ENCODE data around the gene PICALM.
"Not testable (repeated sequence)": the region's sequence is repeated elsewhere in the genome, so short reads cannot be mapped to it uniquely, and the experiment has no call there.

Gene PICALM

GRCh38 chr11:85935751-85936150 lies 133.1 kb downstream of the PICALM start:
- no peak for DNase-seq

DNA sequence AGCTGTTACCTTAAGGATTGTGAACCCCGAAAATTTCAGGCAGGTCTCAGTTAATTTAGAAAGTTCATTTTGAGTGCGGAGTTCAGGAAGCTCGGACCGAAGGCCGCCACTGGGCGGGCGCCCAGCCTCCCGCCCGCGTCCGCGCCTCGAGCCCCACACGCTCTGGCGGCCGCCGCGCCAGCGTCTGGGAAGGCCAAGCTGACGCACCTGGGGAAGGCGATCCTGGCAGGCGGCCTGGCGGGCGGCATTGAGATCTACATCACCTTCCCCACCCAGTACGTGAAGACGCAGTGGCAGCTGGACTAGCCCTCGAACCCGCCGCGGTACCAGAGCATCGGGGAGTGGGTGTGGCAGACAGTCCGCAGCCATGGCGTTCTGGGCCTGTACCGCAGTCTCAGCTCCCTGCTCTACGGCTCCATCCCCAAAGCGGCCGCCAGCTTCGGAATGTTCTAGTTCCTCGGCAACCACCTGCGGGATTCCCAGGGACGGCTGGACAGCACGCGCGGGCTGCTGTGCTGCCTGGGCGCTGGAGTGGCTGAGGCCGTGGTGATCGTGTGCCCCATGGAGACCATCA lies 134.2 kb downstream of the PICALM start:
- DNase-seq, result no peak

DNA sequence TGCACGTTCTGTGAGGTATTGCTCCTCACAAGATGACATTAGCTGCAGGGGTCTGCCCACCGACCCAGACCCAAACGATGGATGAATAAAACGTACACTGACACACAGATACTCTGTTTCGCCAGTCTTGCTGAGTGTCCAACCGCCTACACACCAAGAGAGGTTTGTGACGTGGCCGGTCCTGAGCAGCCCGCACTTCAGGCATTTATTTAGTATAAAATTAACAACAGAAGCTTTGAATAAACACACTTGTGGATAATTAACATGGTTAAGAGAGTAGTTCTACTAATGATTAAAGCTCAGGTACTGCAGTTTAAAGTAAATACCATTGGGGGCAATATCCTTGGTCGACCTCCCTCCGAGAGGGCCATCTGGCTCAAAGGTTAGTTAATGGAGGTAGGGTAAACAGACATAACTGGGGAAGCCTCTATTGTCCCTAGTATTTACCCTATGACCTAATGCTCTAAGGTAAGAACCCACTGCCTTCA lies 138.0 kb downstream of the PICALM start:
- DNase-seq, result peak; percentile 100

DNA sequence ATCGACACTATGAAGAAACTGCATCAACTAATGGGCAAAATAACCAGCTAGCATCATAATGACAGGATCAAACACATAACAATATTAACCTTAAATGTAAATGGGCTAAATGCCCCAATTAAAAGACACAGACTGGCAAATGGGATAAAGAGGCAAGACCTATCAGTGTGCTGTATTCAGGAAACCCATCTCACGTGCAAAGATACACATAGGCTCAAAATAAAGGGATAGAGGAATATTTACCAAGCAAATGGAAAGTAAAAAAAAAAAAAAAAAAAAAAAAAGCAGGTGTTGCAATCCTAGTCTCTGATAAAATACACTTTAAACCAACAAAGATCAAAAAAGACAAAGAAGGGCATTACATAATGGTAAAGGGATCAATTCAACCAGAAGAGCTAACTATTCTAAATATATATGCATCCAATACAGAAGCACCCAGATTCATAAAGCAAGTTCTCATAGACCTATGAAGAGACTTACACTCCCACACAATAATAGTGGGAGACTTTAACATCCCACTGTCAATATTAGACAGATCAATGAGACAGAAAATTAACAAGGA lies 142.2 kb downstream of the PICALM start:
- not testable (repeated sequence) for DNase-seq

- no peak for DNase-seq
Observed at GRCh38 chr11:85923455-85923854, 145.4 kb downstream of the PICALM start.

- DNase-seq, result no peak
Observed at GRCh38 chr11:85922367-85922766, 146.5 kb downstream of the PICALM start.

- DNase-seq, result no peak
Observed at GRCh38 chr11:85918910-85919794, 149.7 kb downstream of the PICALM start.

- no peak for DNase-seq
Observed at GRCh38 chr11:85914425-85914824, 154.5 kb downstream of the PICALM start.

GRCh38 chr11:85913513-85913912 lies 155.4 kb downstream of the PICALM start:
- no peak for DNase-seq

DNA sequence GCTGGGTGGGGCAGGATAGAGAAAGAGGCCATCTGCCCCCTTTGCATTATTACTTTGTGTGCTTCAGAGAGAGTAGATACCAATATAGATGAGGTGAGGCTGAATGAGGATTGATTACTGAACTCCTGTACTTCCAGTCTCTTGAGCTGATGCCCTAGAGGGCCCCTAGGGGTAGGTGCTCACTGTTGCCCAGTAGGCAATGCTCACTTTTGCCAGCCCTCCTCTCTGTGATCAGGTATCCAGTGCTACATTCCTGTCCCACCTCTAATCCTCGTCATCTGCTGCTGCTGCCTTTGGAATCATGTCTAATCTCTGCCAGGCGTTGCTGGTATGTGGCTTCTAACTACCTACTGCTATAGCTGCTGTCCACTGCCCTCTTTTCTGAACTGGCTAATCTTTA lies 156.5 kb downstream of the PICALM start:
- no peak for DNase-seq
